Activated CD4-positive, CD25-positive, alpha-beta regulatory T cell treated with anti-CD3 and anti-CD28 coated beads, Interleukin-2, amount 50 U/mL, for 72 hours (primary cell): ENCODE measurements around the gene TOGARAM1.
A peak's percentile ranks its signal among the peaks of the same experiment; 100 is the strongest.
"Not testable (repeated sequence)": the region's sequence is repeated elsewhere in the genome, so short reads cannot be mapped to it uniquely, and the experiment has no call there.

Experiments used
- DNase-seq: peaks from one replicate; pipeline ENCODE4 v3.0.0; 2021

The TOGARAM1 gene

GRCh38 chr14:45051180-45051579 is 89.2 kb downstream of the TOGARAM1 start:
- DNase-seq = no peak

- no peak for DNase-seq
Observed at GRCh38 chr14:45051896-45052295, 89.9 kb downstream of the TOGARAM1 start.

- no peak for DNase-seq
Observed at GRCh38 chr14:45057349-45057748, 95.4 kb downstream of the TOGARAM1 start.

- DNase-seq = no peak
Observed at GRCh38 chr14:45057881-45058364, 95.9 kb downstream of the TOGARAM1 start.

- no peak for DNase-seq
Observed at GRCh38 chr14:45060551-45060950, 98.6 kb downstream of the TOGARAM1 start.

- no peak for DNase-seq
Observed at GRCh38 chr14:45065540-45065939, 103.5 kb downstream of the TOGARAM1 start.

- DNase-seq = no peak
Observed at GRCh38 chr14:45065956-45066355, 104.0 kb downstream of the TOGARAM1 start.

- DNase-seq = no peak
Observed at GRCh38 chr14:45066667-45067066, 104.7 kb downstream of the TOGARAM1 start.

GRCh38 chr14:45068396-45068795 is 106.4 kb downstream of the TOGARAM1 start:
- DNase-seq = no peak

GRCh38 chr14:45070215-45070614 is 108.2 kb downstream of the TOGARAM1 start:
- no peak for DNase-seq

GRCh38 chr14:45072126-45072525 is 110.1 kb downstream of the TOGARAM1 start:
- no peak for DNase-seq

- DNase-seq = no peak
Observed at GRCh38 chr14:45073231-45073879, 111.4 kb downstream of the TOGARAM1 start.

- DNase-seq = no peak
Observed at GRCh38 chr14:45078323-45078722, 116.3 kb downstream of the TOGARAM1 start.

- DNase-seq = not testable (repeated sequence)
Observed at GRCh38 chr14:45080416-45080968, 118.5 kb downstream of the TOGARAM1 start.

- not testable (repeated sequence) for DNase-seq
Observed at GRCh38 chr14:45081096-45081495, 119.1 kb downstream of the TOGARAM1 start.

GRCh38 chr14:45082420-45082819 is 120.4 kb downstream of the TOGARAM1 start:
- no peak for DNase-seq

- no peak for DNase-seq
Observed at GRCh38 chr14:45083617-45083975, 121.6 kb downstream of the TOGARAM1 start.

- DNase-seq = peak; percentile 97
Observed at GRCh38 chr14:45083976-45084722, 122.2 kb downstream of the TOGARAM1 start, which contains the start of gene PRPF39. Gene PRPF39, plus strand, starts transcription at chr14:45084116. Its CDS starts 11,124 bp downstream, at chr14:45095240.

GRCh38 chr14:45084946-45085346 is 123.0 kb downstream of the TOGARAM1 start:
- no peak for DNase-seq

- DNase-seq = no peak
Observed at GRCh38 chr14:45089813-45090212, 127.8 kb downstream of the TOGARAM1 start.

- DNase-seq = no peak
Observed at GRCh38 chr14:45091710-45092109, 129.7 kb downstream of the TOGARAM1 start.

- DNase-seq = no peak
Observed at GRCh38 chr14:45094275-45094674, 132.3 kb downstream of the TOGARAM1 start.

GRCh38 chr14:45095143-45095542 is 133.2 kb downstream of the TOGARAM1 start:
- DNase-seq = no peak

- DNase-seq = no peak
Observed at GRCh38 chr14:45096218-45096617, 134.2 kb downstream of the TOGARAM1 start.
